Measurements from ENCODE around the gene PNPT1.
"Not testable (repeated sequence)": the region's sequence is repeated elsewhere in the genome, so short reads cannot be mapped to it uniquely, and the experiment has no call there.

Gene PNPT1

GRCh38 chr2:55693181-55694125 is at the start of gene PNPT1:
PNPT1 (minus strand) TSS chr2:55693844; CDS start chr2:55693823, 21 bp downstream.
- Mint-ChIP-seq H3K27ac (peak within 1 kb of the TSS; percentile 93), H3K36me3 (peaks cover 11% of the 10 kb centered on the region)

GRCh38 chr2:55742996-55743395 is 49.4 kb upstream of the PNPT1 start:
- Mint-ChIP-seq H3K27ac (no peak overlapping the region), H3K4me1 (no peaks in the 10 kb centered on the region), H3K9me3 (no peaks in the 10 kb centered on the region), H3K4me3 (no peak overlapping the region), H3K36me3 (no peaks in the 10 kb centered on the region)
- ATAC-seq (no peak), DNase-seq (ENCODE audit: low spot score in 2 of 2) (no peak)

More at GRCh38 chr2:55693181-55694125, at the start of gene PNPT1:
- peaks cover 9% of the 10 kb centered on the region for H3K4me1 Mint-ChIP-seq
- peak within 1 kb of the TSS; percentile 99 for H3K4me3 Mint-ChIP-seq
- DNase-seq (ENCODE audit: low spot score in 2 of 2) (peak; percentile 75 to 96), ATAC-seq (peak; percentile 100)
- no peaks in the 10 kb centered on the region for H3K9me3 Mint-ChIP-seq

GRCh38 chr2:55736019-55736536 is 42.4 kb upstream of the PNPT1 start:
- not testable (repeated sequence) for H3K27ac Mint-ChIP-seq; DNase-seq (ENCODE audit: low spot score in 2 of 2); H3K36me3 Mint-ChIP-seq

GRCh38 chr2:55734726-55735125 is 41.1 kb upstream of the PNPT1 start:
- Mint-ChIP-seq H3K4me3 (no peak overlapping the region), H3K4me1 (no peaks in the 10 kb centered on the region), H3K27ac (no peak overlapping the region), H3K36me3 (no peaks in the 10 kb centered on the region), H3K9me3 (no peaks in the 10 kb centered on the region)
- no peak for ATAC-seq
- no peak for DNase-seq (ENCODE audit: low spot score in 2 of 2)

More at GRCh38 chr2:55736019-55736536, 42.4 kb upstream of the PNPT1 start:
- not testable (repeated sequence) for H3K4me3 Mint-ChIP-seq, H3K9me3 Mint-ChIP-seq, H3K4me1 Mint-ChIP-seq, ATAC-seq

GRCh38 chr2:55733335-55733734 is 39.7 kb upstream of the PNPT1 start:
- Mint-ChIP-seq H3K4me1 (no peaks in the 10 kb centered on the region), H3K9me3 (no peaks in the 10 kb centered on the region), H3K36me3 (no peaks in the 10 kb centered on the region), H3K27ac (no peak overlapping the region), H3K4me3 (no peak overlapping the region)
- DNase-seq (ENCODE audit: low spot score in 2 of 2) = no peak
- no peak for ATAC-seq

- no peaks in the 10 kb centered on the region for H3K4me1 Mint-ChIP-seq
- DNase-seq (ENCODE audit: low spot score in 2 of 2) (no peak), ATAC-seq (no peak)
- H3K36me3 Mint-ChIP-seq = no peaks in the 10 kb centered on the region
- no peak overlapping the region for H3K4me3 Mint-ChIP-seq
- H3K27ac Mint-ChIP-seq = no peak overlapping the region
- H3K9me3 Mint-ChIP-seq = no peaks in the 10 kb centered on the region
Measured at GRCh38 chr2:55732854-55733253, 39.2 kb upstream of the PNPT1 start.

GRCh38 chr2:55729136-55729685 is 35.6 kb upstream of the PNPT1 start:
- Mint-ChIP-seq H3K4me3 (no peak overlapping the region), H3K9me3 (no peaks in the 10 kb centered on the region), H3K36me3 (no peaks in the 10 kb centered on the region), H3K27ac (no peak overlapping the region), H3K4me1 (no peaks in the 10 kb centered on the region)
- ATAC-seq = no peak
- DNase-seq (ENCODE audit: low spot score in 2 of 2) = no peak

GRCh38 chr2:55721596-55722215 is 28.1 kb upstream of the PNPT1 start:
- DNase-seq (ENCODE audit: low spot score in 2 of 2) = no peak
- Mint-ChIP-seq H3K36me3 (no peaks in the 10 kb centered on the region), H3K4me1 (no peaks in the 10 kb centered on the region), H3K4me3 (no peak overlapping the region), H3K9me3 (no peaks in the 10 kb centered on the region), H3K27ac (no peak overlapping the region)
- no peak for ATAC-seq

GRCh38 chr2:55720417-55720816 is 26.8 kb upstream of the PNPT1 start:
- H3K4me3 Mint-ChIP-seq = no peak overlapping the region
- no peaks in the 10 kb centered on the region for H3K9me3 Mint-ChIP-seq
- no peak for ATAC-seq
- DNase-seq (ENCODE audit: low spot score in 2 of 2) = no peak
- H3K27ac Mint-ChIP-seq = no peak overlapping the region
- no peaks in the 10 kb centered on the region for H3K4me1 Mint-ChIP-seq
- H3K36me3 Mint-ChIP-seq = no peaks in the 10 kb centered on the region

- DNase-seq (ENCODE audit: low spot score in 2 of 2) (no peak), ATAC-seq (no peak)
- Mint-ChIP-seq H3K4me1 (no peaks in the 10 kb centered on the region), H3K36me3 (no peaks in the 10 kb centered on the region), H3K4me3 (no peak overlapping the region), H3K27ac (no peak overlapping the region), H3K9me3 (no peaks in the 10 kb centered on the region)
Measured at GRCh38 chr2:55719852-55720251, 26.2 kb upstream of the PNPT1 start.

- no peak overlapping the region for H3K27ac Mint-ChIP-seq
- ATAC-seq (no peak), DNase-seq (ENCODE audit: low spot score in 2 of 2) (peak; percentile 9 to 62)
- no peaks in the 10 kb centered on the region for H3K9me3 Mint-ChIP-seq
- no peaks in the 10 kb centered on the region for H3K36me3 Mint-ChIP-seq
- H3K4me3 Mint-ChIP-seq = no peak overlapping the region
- no peaks in the 10 kb centered on the region for H3K4me1 Mint-ChIP-seq
Measured at GRCh38 chr2:55718165-55719008, 24.7 kb upstream of the PNPT1 start.

GRCh38 chr2:55715626-55716025 is 22.0 kb upstream of the PNPT1 start:
- Mint-ChIP-seq H3K36me3 (no peaks in the 10 kb centered on the region), H3K4me1 (no peaks in the 10 kb centered on the region), H3K9me3 (no peaks in the 10 kb centered on the region), H3K4me3 (no peak overlapping the region), H3K27ac (no peak overlapping the region)
- ATAC-seq = peak; percentile 37
- DNase-seq (ENCODE audit: low spot score in 2 of 2) = no peak

GRCh38 chr2:55715178-55715577 is 21.5 kb upstream of the PNPT1 start:
- DNase-seq (ENCODE audit: low spot score in 2 of 2); H3K27ac Mint-ChIP-seq; ATAC-seq; H3K36me3 Mint-ChIP-seq; H3K9me3 Mint-ChIP-seq; H3K4me3 Mint-ChIP-seq; H3K4me1 Mint-ChIP-seq: not testable (repeated sequence)

- no peak overlapping the region for H3K27ac Mint-ChIP-seq
- H3K9me3 Mint-ChIP-seq = no peaks in the 10 kb centered on the region
- no peaks in the 10 kb centered on the region for H3K36me3 Mint-ChIP-seq
- H3K4me1 Mint-ChIP-seq = no peaks in the 10 kb centered on the region
- ATAC-seq (no peak), DNase-seq (ENCODE audit: low spot score in 2 of 2) (no peak)
- H3K4me3 Mint-ChIP-seq = no peak overlapping the region
Measured at GRCh38 chr2:55712477-55713060, 18.9 kb upstream of the PNPT1 start.
